COLO668 (cell line): ENCODE measurements around the gene ATOH1.

Experiments used
- DNase-seq: peaks from one replicate; lab custom pipeline; 2025; ENCODE audit not compliant: unreplicated experiment; lab: John Stamatoyannopoulos, UW

ATOH1 gene

DNA sequence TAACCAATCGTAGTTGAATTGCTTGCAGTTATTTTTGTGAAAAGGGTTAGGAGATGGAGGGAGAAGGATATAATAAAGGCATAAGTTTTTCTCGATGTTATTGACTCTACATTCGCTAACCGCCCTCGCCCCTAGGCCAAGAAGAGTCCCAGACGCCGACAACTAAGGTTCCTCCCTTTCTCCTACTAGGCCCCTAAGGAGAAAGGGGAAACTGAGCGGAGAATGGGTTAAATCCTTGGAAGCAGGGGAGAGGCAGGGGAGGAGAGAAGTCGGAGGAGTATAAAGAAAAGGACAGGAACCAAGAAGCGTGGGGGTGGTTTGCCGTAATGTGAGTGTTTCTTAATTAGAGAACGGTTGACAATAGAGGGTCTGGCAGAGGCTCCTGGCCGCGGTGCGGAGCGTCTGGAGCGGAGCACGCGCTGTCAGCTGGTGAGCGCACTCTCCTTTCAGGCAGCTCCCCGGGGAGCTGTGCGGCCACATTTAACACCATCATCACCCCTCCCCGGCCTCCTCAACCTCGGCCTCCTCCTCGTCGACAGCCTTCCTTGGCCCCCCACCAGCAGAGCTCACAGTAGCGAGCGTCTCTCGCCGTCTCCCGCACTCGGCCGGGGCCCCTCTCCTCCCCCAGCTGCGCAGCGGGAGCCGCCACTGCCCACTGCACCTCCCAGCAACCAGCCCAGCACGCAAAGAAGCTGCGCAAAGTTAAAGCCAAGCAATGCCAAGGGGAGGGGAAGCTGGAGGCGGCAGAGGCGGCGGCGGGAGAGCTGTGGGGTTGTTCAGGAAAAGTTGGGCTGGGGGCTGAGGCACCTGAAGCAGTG is 5.9 kb downstream of the ATOH1 start:
- no peak for DNase-seq

- DNase-seq = no peak
Measured at GRCh38 chr4:93835929-93836328, 7.4 kb downstream of the ATOH1 start.

DNA sequence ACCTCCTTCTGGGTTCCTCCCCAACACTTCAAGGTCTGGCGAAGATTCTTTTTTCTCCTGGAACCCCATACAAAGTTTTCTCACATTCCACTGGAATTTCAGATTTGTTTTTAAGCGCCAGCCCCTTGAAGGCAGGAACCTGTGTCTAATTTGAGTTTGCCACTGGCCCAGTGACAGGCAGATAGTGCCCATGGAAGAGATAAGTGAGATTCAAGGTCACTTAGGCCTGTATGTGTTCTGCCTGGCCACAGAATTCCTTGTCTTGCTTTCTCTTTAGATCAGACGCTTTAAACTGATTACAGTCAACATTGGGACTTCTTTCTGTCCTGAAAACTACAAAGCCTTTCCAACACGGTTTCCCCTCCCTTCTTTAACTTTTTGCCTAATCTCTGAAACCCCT is 11.2 kb downstream of the ATOH1 start:
- DNase-seq = no peak

DNA sequence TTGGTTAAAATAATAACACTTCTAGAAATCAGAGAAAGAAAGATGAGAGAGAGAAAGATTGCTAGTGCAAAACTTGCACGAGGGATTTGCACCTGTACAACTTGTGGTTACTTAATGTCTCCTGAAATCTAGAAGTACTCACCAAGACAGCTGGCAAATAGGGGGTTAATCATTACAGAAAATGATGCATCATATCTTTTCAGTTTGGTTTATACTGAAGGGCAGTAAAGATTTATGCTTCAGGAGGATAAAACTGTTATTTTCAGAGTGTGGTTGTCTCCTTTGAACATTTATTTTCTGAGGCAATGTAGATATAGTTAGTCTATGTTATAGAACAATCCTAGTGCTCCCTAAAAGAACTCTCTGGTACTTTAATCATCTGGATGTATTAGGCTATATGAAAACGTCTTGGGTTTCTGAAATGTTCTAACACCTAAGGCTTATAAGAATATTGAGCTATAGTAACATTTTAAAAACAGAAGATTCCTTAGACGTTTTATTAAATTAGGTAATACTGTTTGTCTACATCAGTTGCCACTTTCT is 13.3 kb downstream of the ATOH1 start:
- no peak for DNase-seq

- DNase-seq = no peak
Measured at GRCh38 chr4:93842601-93843252, 14.2 kb downstream of the ATOH1 start.

- DNase-seq = no peak
Measured at GRCh38 chr4:93843772-93844171, 15.2 kb downstream of the ATOH1 start.

GRCh38 chr4:93852680-93853079 is 24.1 kb downstream of the ATOH1 start:
- no peak for DNase-seq

DNA sequence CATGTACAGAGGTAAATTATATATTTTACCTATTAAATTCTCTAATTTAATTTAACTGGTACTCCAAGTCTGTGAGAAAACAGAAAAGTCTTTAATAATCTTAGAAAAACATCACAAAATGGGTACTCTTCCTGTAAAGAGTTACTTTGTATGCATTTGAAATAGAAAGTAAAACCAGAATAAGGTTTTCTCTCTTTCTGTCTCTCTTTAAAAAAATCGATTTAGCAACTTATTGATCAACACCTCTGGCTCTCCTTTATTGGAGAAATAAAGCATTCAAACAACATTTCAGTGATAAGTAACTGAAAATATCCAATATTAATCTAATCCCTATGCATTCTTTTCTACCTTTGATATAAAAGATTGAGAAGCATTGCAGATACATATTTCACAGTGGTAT is 27.4 kb downstream of the ATOH1 start:
- DNase-seq = no peak

DNA sequence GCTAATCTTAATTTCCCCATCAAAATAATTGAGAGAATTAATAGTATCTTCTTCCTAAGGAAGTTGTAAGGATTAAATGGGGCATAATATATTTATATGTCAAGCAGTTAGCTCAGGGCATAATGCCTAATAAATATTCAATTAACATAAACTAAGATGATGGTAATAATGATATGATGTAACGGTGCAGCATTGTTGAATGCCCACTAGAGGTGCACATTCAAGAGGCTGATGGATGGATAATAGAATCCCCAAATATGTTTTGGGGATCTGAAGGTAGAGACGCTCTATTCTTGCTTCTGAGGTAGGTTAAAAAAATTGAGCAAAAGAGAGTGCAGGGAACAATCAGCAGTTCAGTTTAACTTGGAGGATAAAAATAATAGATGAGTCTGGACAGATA is 37.1 kb downstream of the ATOH1 start:
- DNase-seq = no peak

DNA sequence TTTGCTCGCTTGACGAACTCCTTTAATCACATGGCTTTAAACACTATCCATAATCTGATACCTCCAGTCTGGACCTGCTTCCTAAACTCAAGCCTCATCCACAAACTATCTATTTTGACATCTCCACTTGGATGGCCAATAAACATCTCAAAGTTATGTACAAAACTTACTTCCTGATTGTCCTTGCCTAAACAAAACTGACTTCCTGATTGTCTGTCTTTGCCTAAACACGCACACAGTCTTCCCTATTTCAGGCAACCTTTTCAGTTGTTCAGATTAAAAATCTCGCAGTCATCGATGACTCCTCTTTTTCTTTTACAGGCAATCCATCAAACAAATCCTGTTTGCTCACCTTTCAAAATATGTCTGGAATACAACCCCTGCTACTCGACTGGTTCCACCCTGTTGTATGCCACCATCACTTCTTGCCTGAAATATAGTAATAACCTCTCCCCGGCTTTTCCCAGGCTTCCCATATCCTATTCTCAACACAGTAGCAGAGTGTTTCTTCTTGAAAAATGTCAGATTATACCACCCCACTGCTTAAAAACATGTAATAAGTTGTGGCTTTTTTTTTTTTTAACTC is 39.0 kb downstream of the ATOH1 start:
- DNase-seq = no peak

GRCh38 chr4:93870876-93871458 is 42.4 kb downstream of the ATOH1 start:
- no peak for DNase-seq

DNA sequence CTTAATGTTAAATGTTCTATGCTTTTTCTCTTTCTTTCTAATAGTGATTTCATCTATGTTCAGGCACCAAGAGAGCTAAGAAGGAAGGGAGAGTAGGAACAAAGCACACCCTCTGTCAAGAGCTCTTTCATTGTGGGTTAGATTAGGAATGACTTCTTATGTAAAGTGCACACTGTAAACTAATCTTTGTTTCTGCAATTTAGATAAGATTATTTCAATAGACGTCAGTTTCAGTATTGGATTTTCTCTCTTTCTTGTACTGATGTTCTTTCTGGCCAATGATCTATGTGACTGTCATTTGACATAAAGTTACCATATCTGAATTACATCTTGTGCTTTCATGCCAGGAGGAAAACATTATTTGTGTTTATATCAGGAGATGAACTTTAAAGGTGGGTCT is 48.2 kb downstream of the ATOH1 start:
- DNase-seq = no peak

DNA sequence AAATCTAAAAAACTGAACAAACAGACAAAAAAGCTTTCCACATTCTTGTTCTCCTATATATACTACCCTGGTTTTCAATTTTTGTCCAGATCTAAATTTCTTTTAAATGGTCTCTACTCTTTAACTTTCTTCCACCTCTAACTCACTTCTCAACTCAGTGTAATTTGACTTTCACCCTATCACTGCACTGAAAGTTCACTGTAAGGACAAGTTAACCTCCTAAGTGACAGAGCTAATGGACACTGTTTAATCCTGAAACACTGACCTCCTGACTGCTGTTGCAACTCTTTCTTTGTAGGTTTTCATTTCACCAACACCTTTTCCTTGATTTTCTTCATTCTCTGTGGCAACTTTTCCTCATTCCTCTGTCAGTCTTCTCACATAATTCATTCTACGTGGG is 50.0 kb downstream of the ATOH1 start:
- no peak for DNase-seq

DNA sequence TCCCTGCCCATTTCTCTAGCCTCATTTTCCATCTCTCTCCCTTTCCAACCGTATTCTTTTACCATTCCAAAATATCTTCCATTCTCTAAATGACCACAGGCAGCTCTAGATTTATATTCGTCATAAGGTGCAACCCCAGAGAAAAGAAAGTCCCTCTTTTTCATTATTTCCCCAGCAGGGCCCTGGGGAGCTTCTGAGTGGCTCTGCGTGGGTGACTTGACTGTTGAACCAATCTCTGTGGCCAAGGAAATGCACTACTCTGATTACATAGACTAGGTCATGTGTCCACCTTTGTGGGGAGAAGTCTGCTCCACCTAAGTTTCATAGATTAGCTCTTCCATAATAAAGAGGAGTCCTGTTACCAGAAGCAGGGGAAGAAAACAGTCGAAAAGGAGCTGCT is 51.4 kb downstream of the ATOH1 start:
- no peak for DNase-seq
